Measurements from ENCODE around the gene COMP. TPM values are rescaled to one million over a fixed set of nuclear protein-coding genes. Genes with fewer than 3 reads are reported as not detected.
A peak's percentile ranks its signal among the peaks of the same experiment; 100 is the strongest.
"Not testable (repeated sequence)": the region's sequence is repeated elsewhere in the genome, so short reads cannot be mapped to it uniquely, and the experiment has no call there.

COMP gene
- total RNA-seq, 8 experiments from 2014 or later: 0.05 to 1.1 (median 0.29) TPM; not detected in 3

DNA sequence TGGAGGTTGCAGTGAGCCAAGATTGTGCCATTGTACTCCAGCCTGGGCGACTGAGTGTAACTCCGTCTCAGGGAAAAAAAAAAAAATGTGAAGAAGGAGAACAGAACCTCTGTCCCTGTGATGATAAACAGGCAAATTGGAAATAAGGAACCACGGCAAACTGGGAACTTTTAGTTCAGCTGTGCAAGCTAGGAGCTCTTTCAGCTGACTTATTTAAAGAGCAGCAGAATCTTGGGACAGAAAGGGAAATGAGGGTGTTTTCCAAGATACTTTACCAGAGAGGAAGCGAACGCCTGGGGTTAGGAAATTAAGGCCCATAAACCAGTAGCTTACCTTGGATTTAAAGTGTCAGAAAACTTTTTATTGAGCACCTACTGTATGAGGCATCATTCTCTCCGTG, 37.7 kb upstream of the COMP start:
- peaks cover 4 to 7% of the 10 kb centered on the region in 2 donors for H3K4me1 ChIP-seq (replicated peaks in 1 of 2)
- ATAC-seq (replicated peaks in 6 of 8): no peak
- no peak overlapping the region for H3K27ac ChIP-seq
- no peak overlapping the region for H3K4me3 ChIP-seq
- WGBS, 10 experiments: 15 to 88% (median 46%) methylated on average over 1 to 5 of the region's 6 CpGs; no CpG with 5 or more reads in 2 of the 10 experiments
- in situ Hi-C loops (cut with MboI; ENCODE audit: low pct_unique_long_range_greater_than_20kb in 2 of 9, low sequenced_read_pairs in 9 of 9, unreplicated experiment in 9 of 9): loop anchor here in 3 of 9 experiments (25.0 kb wide), 2 partner anchors 241 to 366 kb away; partner anchors contain the start of gene REX1BD (in 3 of the 3)

DNA sequence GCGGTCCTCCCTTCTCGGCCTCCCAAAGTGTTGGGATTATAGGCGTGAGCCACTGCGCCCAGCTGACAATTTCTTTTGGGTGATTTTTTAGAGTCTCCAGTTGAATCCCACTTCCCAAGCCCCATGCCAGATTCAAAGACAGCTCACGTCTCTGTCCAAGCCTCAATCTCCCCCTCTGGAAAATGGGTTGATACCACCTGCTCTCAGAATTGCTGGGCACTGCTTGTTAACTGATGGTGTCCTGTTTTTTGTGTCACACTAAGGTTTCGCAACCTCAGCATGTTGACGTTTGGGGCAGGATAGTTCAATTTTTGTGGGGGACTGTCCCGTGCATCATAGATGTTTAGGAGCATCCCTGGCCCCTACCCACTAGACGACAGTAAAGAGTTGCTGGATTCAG, 26.5 kb upstream of the COMP start:
- in situ Hi-C loops (cut with MboI; ENCODE audit: low pct_unique_long_range_greater_than_20kb in 2 of 9, low sequenced_read_pairs in 9 of 9, unreplicated experiment in 9 of 9): no loop called here

DNA sequence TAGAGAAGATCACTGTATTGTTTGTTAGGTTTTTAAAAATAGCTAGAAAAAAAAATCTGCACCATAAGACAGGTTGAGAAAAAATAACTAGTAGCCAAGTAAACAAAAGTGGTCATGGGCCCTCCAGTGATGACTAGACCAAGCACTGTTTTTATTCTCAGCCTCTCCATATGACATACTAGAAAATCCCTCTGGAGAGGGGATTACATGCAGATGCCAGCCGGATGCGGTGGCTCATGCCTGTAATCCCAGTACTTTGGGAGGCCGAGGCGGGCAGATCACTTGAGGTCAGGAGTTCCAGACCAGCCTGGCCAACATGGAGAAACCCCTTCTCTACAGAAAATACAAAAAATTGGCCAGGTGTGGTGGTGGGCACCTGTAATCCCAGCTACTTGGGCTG, 25.5 kb upstream of the COMP start:
- H3K27ac ChIP-seq; H3K4me3 ChIP-seq; ATAC-seq (replicated peaks in 6 of 8); H3K4me1 ChIP-seq (replicated peaks in 1 of 2); in situ Hi-C loops (cut with MboI; ENCODE audit: low pct_unique_long_range_greater_than_20kb in 2 of 9, low sequenced_read_pairs in 9 of 9, unreplicated experiment in 9 of 9): not testable (repeated sequence)
- WGBS, 10 experiments: 80 to 100% (median 85%) methylated on average over 1 to 4 of the region's 4 CpGs; no CpG with 5 or more reads in 4 of the 10 experiments

More for the DNA sequence above, 26.5 kb upstream of the COMP start:
- no peak overlapping the region for H3K27ac ChIP-seq
- ATAC-seq (replicated peaks in 6 of 8): no peak
- no peak overlapping the region for H3K4me3 ChIP-seq
- no peaks in the 10 kb centered on the region for H3K4me1 ChIP-seq (replicated peaks in 1 of 2)
- WGBS, 10 experiments: 67 to 100% (median 95%) methylated on average over 1 to 8 of the region's 9 CpGs; no CpG with 5 or more reads in 2 of the 10 experiments

DNA sequence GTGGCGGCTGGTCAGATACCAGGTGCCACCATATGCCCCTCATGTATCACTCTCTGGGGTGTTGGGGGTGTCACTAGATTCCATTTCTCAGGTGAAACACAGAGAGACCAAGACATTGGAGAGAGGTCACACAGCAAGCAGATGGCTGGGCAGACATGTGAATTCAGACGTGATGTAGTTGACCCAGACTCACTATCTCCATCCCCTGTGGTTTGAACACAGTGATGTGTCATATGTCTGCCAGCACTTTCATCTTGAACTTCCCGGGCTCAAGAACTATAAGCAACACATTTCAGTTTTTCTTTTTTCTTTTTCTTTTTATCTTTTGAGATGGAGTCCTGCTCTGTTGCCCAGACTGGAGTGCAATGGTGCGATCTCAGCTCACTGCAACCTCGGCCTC, 24.6 kb upstream of the COMP start:
- WGBS, 10 experiments: 20 to 100% (median 79%) methylated on average over 1 to 4 of the region's 5 CpGs; no CpG with 5 or more reads in 3 of the 10 experiments

DNA sequence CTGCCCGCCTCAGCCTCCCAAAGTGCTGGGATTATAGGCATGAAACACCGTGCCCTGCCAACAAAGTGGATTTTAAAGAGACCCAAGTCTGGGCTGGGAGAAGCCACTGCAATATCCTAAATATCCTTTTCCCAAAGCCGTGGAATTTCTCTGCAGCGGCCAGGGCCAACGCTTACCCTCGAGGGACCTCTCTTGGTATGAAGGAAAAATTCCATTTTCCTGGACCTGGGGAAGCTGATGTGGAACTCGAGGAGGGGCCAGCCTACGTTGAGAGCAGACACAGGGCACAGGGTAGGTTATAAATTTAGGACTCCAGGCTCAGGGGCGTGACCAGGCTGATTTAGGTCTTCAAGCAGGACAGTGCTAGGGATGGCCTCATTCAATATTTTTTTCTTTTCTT, 23.0 kb upstream of the COMP start:
- in situ Hi-C loops (cut with MboI; ENCODE audit: low pct_unique_long_range_greater_than_20kb in 2 of 9, low sequenced_read_pairs in 9 of 9, unreplicated experiment in 9 of 9): no loop called here
- ATAC-seq (replicated peaks in 6 of 8): peak in 1 of 8 experiments; percentile 61
- 0 to 80% (median 50%) methylated on average over 1 to 5 of the region's 9 CpGs; no CpG with 5 or more reads in 4 of the 10 experiments for WGBS, 10 experiments

More for the DNA sequence above, 24.6 kb upstream of the COMP start:
- no peaks in the 10 kb centered on the region for H3K4me1 ChIP-seq (replicated peaks in 1 of 2)
- H3K27ac ChIP-seq: no peak overlapping the region
- no peak for ATAC-seq (replicated peaks in 6 of 8)
- in situ Hi-C loops (cut with MboI; ENCODE audit: low pct_unique_long_range_greater_than_20kb in 2 of 9, low sequenced_read_pairs in 9 of 9, unreplicated experiment in 9 of 9): no loop called here
- no peak overlapping the region for H3K4me3 ChIP-seq

DNA sequence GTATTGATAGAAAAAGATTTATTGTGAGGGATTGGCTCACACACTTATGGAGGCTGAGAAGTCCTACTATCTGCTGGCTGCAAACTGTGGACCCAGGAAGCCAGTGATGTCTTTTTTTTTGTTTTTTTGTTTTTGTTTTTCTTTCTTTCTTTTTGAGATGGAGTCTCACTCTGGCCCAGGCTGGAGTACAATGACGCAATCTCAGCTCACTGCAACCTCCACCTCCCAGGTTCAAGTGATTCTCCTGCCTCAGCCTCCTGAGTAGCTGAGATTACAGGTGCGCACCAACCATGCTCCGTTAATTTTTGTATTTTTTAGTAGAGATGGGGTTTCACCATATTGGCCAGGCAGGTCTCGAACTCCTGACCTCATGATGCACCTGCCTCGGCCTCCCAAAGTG, 20.5 kb upstream of the COMP start:
- in situ Hi-C loops (cut with MboI; ENCODE audit: low pct_unique_long_range_greater_than_20kb in 2 of 9, low sequenced_read_pairs in 9 of 9, unreplicated experiment in 9 of 9); H3K27ac ChIP-seq; ATAC-seq (replicated peaks in 6 of 8); H3K4me3 ChIP-seq; H3K4me1 ChIP-seq (replicated peaks in 1 of 2): not testable (repeated sequence)
- WGBS, 10 experiments: 62 to 100% (median 94%) methylated on average over 1 to 4 of the region's 5 CpGs; no CpG with 5 or more reads in 2 of the 10 experiments

More for the DNA sequence above, 23.0 kb upstream of the COMP start:
- no peak overlapping the region for H3K27ac ChIP-seq
- H3K4me3 ChIP-seq: no peak overlapping the region
- H3K4me1 ChIP-seq (replicated peaks in 1 of 2): no peaks in the 10 kb centered on the region

DNA sequence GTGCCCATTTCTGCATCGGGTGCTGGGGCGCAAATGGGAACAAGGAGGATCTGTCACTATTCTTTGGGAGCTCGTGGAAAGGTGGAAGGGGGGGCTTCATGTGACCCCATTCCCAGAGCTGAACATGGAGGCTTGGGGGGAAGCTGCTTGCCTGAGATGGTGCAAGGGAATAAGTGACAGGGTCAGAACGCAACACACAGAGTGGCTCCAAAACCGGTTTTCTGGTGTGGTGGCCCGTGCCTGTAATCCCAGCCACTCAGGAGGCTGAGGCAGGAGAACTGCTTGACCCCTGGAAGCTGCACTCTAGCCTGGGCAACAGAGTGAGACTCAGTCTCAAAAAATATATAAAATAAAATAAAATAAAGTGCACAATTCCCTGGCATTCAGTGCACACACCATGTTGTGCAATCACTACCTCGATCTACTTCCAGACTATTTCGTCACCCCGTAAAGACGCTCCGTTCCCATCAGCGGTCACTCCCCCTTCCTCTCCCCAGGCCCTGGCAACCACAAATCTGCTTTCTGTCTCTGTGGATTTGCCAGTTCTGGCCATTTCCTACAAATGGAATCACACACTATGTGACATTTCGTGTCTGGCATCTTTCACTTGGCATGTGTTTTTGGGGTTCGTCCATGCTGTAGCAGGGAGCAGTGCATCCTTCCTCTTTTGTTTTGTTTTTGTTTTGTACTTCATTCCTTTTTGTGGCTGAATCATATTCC, 18.2 kb upstream of the COMP start:
- no peaks in the 10 kb centered on the region for H3K4me1 ChIP-seq (replicated peaks in 1 of 2)
- peak in 3 of 8 experiments; percentile 60 to 91 (median 63) for ATAC-seq (replicated peaks in 6 of 8)
- H3K27ac ChIP-seq: no peak overlapping the region
- 17 to 80% (median 54%) methylated on average over 1 to 13 of the region's 14 CpGs for WGBS, 10 experiments
- H3K4me3 ChIP-seq: no peak overlapping the region
- in situ Hi-C loops (cut with MboI; ENCODE audit: low pct_unique_long_range_greater_than_20kb in 2 of 9, low sequenced_read_pairs in 9 of 9, unreplicated experiment in 9 of 9): no loop called here

DNA sequence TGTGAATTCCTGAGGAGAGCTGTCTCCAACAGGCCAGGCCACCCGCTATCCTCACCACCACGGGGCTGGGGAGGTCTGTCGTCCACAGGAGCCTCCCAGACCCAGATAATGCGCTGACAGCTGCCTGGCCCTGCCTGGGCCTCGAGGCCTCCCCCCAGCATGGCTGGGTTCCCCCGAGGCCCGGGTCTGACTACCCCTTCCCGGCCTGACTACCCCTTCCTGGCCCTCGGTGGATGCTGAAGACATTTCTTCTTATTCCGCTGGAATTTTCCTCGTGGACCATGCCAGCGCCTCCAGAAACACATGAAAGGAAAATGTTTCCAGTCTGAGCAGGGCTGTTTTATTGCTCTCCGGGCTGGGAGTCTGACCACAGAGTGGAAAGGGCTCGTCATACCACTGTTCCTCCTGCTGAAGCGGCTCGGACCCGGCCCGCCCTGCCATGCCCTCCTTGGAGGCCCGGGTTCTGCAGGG, 16.8 kb upstream of the COMP start:
- Histone ChIP-seq H3K4me1 (replicated peaks in 1 of 2) (no peaks in the 10 kb centered on the region), H3K27ac (no peak overlapping the region), H3K4me3 (no peak overlapping the region)
- no peak for ATAC-seq (replicated peaks in 6 of 8)
- WGBS, 10 experiments: 47 to 100% (median 83%) methylated on average over 1 to 3 of the region's 19 CpGs; no CpG with 5 or more reads in 6 of the 10 experiments
- in situ Hi-C loops (cut with MboI; ENCODE audit: low pct_unique_long_range_greater_than_20kb in 2 of 9, low sequenced_read_pairs in 9 of 9, unreplicated experiment in 9 of 9): no loop called here

DNA sequence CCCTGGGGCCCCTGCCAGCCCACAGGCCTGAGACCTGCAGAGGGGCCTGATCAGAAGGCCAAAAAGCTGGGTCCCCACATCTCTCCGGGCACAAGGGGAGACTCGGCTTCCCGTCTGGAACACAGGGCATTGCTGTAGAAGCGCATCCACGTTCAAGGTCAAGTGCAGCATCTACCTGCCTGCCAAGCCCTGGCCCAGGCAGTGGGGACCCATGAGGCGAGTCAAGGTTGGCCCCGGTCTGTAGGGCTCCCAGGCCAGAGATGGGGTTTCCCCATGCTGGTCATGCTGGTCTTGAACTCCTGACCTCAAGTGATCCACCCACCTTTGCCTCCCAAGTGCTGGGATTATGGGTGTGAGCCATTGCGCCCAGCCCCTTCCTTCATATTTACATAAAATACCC, 13.5 kb upstream of the COMP start:
- Histone ChIP-seq H3K27ac (no peak overlapping the region), H3K4me3 (no peak overlapping the region), H3K4me1 (replicated peaks in 1 of 2) (no peaks in the 10 kb centered on the region)
- in situ Hi-C loops (cut with MboI; ENCODE audit: low pct_unique_long_range_greater_than_20kb in 2 of 9, low sequenced_read_pairs in 9 of 9, unreplicated experiment in 9 of 9): no loop called here
- no peak for ATAC-seq (replicated peaks in 6 of 8)
- 85 to 100% (median 100%) methylated on average over 1 to 2 of the region's 8 CpGs; no CpG with 5 or more reads in 5 of the 10 experiments for WGBS, 10 experiments

DNA sequence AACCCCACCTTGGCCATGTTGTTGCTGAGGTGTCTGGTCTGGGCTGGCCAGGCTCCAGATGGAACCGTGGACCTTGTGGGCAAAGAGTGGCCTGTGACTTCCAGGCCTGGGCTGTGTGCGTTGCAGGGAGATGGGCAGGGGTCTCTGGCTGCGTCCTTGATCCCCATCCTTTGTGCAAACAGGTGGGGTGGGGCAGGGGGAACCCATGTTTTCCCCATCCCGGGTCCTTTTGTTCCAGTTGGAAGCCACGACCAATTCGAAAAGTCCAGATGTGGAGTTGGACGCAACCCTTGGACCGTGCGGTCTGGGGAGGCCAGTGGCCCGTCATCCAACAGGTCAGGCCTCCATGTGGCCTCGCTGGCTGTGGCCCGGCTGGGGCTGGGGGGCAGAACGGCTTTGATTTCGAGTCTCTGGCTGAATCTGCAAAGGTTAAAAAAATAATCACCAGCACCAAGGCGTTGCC, 13.1 kb upstream of the COMP start:
- 40 to 80% (median 77%) methylated on average over 1 to 7 of the region's 15 CpGs; no CpG with 5 or more reads in 6 of the 10 experiments for WGBS, 10 experiments

DNA sequence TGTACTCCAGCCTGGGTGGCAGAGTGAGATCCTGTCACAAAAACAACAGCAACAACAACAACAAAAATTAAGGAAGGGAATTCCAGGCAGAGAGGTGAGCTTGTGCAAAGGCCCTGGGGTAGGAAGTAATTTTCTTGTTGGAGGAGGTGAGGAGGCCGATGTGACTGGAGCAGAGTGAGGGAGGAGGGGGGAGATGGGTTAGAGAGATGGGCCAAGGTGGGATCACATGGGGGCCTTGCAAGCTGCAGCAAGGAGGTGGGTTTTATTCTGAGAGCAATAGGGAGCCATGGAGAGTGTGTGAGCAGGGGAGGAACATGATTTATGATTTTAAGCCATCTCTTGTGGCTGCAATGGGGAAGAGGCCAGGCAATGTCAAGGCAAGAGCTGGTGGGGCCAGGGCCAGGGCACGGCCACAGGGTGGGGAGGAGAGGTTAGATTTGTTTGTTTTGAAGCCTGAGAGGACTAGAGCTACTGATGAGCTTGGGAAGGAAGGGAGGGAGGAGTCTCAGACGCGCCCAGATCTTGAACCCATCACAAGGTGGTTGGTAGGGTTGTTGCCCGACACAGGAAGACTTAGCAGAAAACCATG, 12.5 kb upstream of the COMP start:
- no peak for ATAC-seq (replicated peaks in 6 of 8)
- in situ Hi-C loops (cut with MboI; ENCODE audit: low pct_unique_long_range_greater_than_20kb in 2 of 9, low sequenced_read_pairs in 9 of 9, unreplicated experiment in 9 of 9): no loop called here
- Histone ChIP-seq H3K27ac (no peak overlapping the region), H3K4me1 (replicated peaks in 1 of 2) (no peaks in the 10 kb centered on the region), H3K4me3 (no peak overlapping the region)
- 33 to 100% (median 56%) methylated on average over 1 to 2 of the region's 5 CpGs; no CpG with 5 or more reads in 5 of the 10 experiments for WGBS, 10 experiments

More for the DNA sequence above, 13.1 kb upstream of the COMP start:
- ATAC-seq (replicated peaks in 6 of 8): no peak
- in situ Hi-C loops (cut with MboI; ENCODE audit: low pct_unique_long_range_greater_than_20kb in 2 of 9, low sequenced_read_pairs in 9 of 9, unreplicated experiment in 9 of 9): no loop called here
- H3K4me3 ChIP-seq: no peak overlapping the region
- no peak overlapping the region for H3K27ac ChIP-seq
- H3K4me1 ChIP-seq (replicated peaks in 1 of 2): no peaks in the 10 kb centered on the region

DNA sequence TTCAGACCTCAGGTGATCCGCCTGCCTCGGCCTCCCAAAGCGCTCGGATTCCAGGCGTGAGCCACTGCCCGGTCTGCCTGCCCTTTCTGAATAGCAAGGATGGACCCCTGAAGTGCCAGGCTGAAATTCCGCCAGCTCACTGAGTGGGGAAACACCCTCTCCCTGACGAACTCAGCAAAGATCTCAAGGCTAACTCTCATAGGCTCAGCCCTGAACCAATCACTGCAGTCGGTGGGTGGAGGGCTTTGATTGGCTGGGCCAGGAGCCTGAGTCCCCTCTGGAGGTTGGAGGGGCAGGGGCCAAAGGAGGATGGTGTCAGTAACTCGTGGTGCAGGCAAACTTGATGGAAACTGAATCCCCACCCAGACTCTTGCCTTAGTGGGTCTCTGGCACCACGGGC, 11.2 kb upstream of the COMP start:
- no peak overlapping the region for H3K4me3 ChIP-seq
- in situ Hi-C loops (cut with MboI; ENCODE audit: low pct_unique_long_range_greater_than_20kb in 2 of 9, low sequenced_read_pairs in 9 of 9, unreplicated experiment in 9 of 9): no loop called here

DNA sequence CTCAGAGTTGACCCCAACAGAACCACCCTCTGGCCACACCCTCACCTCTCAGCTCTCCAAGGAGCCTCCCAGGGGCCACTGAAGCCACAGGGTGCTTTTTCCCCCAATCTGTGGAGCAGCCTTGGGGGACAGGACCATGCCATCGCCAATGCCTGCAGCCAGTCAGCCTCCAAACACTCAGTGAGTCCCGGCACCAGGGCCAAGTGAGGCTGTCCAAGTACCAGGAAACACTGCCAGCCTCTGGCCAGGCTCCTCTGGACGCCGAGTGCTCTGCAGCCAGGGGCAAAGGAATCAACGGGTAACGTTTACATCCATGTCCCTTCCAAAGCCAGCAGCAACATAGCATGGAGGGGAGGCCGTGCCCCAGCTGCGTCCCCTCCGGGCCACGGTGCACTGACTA, 9.5 kb upstream of the COMP start:
- no peak for ATAC-seq (replicated peaks in 6 of 8)
- in situ Hi-C loops (cut with MboI; ENCODE audit: low pct_unique_long_range_greater_than_20kb in 2 of 9, low sequenced_read_pairs in 9 of 9, unreplicated experiment in 9 of 9): no loop called here
- peaks cover 0 to 3% of the 10 kb centered on the region in 2 donors for H3K4me1 ChIP-seq (replicated peaks in 1 of 2)
- WGBS, 10 experiments: 0 to 60% (median 38%) methylated on average over 1 to 4 of the region's 10 CpGs; no CpG with 5 or more reads in 6 of the 10 experiments
- no peak overlapping the region for H3K4me3 ChIP-seq
- H3K27ac ChIP-seq: no peak overlapping the region

More for the DNA sequence above, 11.2 kb upstream of the COMP start:
- H3K4me1 ChIP-seq (replicated peaks in 1 of 2): no peaks in the 10 kb centered on the region
- 10 to 57% (median 28%) methylated on average over 2 to 6 of the region's 11 CpGs; no CpG with 5 or more reads in 5 of the 10 experiments for WGBS, 10 experiments
- H3K27ac ChIP-seq: no peak overlapping the region
- ATAC-seq (replicated peaks in 6 of 8): peak in 1 of 8 experiments; percentile 48

All from motor neuron (in vitro differentiated cells).